ENCODE results near the gene SLC9A3.

- no peak for TF ChIP-seq POLR2A (IDR thresholded peaks at IDR 0.05)
- TF ChIP-seq, protein P1, sequence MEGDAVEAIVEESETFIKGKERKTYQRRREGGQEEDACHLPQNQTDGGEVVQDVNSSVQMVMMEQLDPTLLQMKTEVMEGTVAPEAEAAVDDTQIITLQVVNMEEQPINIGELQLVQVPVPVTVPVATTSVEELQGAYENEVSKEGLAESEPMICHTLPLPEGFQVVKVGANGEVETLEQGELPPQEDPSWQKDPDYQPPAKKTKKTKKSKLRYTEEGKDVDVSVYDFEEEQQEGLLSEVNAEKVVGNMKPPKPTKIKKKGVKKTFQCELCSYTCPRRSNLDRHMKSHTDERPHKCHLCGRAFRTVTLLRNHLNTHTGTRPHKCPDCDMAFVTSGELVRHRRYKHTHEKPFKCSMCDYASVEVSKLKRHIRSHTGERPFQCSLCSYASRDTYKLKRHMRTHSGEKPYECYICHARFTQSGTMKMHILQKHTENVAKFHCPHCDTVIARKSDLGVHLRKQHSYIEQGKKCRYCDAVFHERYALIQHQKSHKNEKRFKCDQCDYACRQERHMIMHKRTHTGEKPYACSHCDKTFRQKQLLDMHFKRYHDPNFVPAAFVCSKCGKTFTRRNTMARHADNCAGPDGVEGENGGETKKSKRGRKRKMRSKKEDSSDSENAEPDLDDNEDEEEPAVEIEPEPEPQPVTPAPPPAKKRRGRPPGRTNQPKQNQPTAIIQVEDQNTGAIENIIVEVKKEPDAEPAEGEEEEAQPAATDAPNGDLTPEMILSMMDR (IDR thresholded peaks at IDR 0.05), result no peak
- TF ChIP-seq POLR2AphosphoS5 (IDR thresholded peaks at IDR 0.05; ENCODE audit: insufficient read depth in 1 of 2, low read depth in 1 of 2), result no peak
These were observed 26.3 kb downstream of the SLC9A3 start for GRCh38 chr5:497871-498509.
